NCI-H2227 treated with DMSO at 0.1 percent for 48 hours (cell line): ENCODE measurements around the gene TMEM201.

Experiments
- DNase-seq: peaks from one replicate; lab custom pipeline; 2025; lab: John Stamatoyannopoulos, UW

TMEM201 gene

GRCh38 chr1:9577423-9577822 lies 11.3 kb upstream of the TMEM201 start:
- DNase-seq: no peak

- DNase-seq: no peak
Measured at GRCh38 chr1:9580942-9581341, 7.8 kb upstream of the TMEM201 start.

- no peak for DNase-seq
Measured at GRCh38 chr1:9586147-9586766, 2.5 kb upstream of the TMEM201 start.

- DNase-seq: no peak
Measured at GRCh38 chr1:9589144-9589718, 520 bp downstream of the TMEM201 start.

GRCh38 chr1:9589719-9590157 lies 1.0 kb downstream of the TMEM201 start:
- no peak for DNase-seq

- no peak for DNase-seq
Measured at GRCh38 chr1:9590201-9590600, 1.5 kb downstream of the TMEM201 start.

GRCh38 chr1:9590945-9591668 lies 2.4 kb downstream of the TMEM201 start:
- DNase-seq: no peak

GRCh38 chr1:9591669-9592509 lies 3.2 kb downstream of the TMEM201 start:
- DNase-seq: no peak

- no peak for DNase-seq
Measured at GRCh38 chr1:9592510-9593075, 3.9 kb downstream of the TMEM201 start.

GRCh38 chr1:9593147-9593491 lies 4.4 kb downstream of the TMEM201 start:
- no peak for DNase-seq

GRCh38 chr1:9593492-9594465 lies 5.1 kb downstream of the TMEM201 start:
- peak; percentile 78 for DNase-seq

- DNase-seq: no peak
Measured at GRCh38 chr1:9594471-9595155, 5.9 kb downstream of the TMEM201 start.

GRCh38 chr1:9595156-9595967 lies 6.7 kb downstream of the TMEM201 start:
- no peak for DNase-seq

- no peak for DNase-seq
Measured at GRCh38 chr1:9595968-9596340, 7.2 kb downstream of the TMEM201 start.

GRCh38 chr1:9596415-9597123 lies 7.9 kb downstream of the TMEM201 start:
- no peak for DNase-seq

GRCh38 chr1:9597361-9598315 lies 8.9 kb downstream of the TMEM201 start:
- no peak for DNase-seq

GRCh38 chr1:9598316-9598700 lies 9.6 kb downstream of the TMEM201 start:
- no peak for DNase-seq

GRCh38 chr1:9599741-9600140 lies 11.0 kb downstream of the TMEM201 start:
- DNase-seq: no peak
